Measurements from ENCODE around the gene SOCS3.

SOCS3 gene

DNA sequence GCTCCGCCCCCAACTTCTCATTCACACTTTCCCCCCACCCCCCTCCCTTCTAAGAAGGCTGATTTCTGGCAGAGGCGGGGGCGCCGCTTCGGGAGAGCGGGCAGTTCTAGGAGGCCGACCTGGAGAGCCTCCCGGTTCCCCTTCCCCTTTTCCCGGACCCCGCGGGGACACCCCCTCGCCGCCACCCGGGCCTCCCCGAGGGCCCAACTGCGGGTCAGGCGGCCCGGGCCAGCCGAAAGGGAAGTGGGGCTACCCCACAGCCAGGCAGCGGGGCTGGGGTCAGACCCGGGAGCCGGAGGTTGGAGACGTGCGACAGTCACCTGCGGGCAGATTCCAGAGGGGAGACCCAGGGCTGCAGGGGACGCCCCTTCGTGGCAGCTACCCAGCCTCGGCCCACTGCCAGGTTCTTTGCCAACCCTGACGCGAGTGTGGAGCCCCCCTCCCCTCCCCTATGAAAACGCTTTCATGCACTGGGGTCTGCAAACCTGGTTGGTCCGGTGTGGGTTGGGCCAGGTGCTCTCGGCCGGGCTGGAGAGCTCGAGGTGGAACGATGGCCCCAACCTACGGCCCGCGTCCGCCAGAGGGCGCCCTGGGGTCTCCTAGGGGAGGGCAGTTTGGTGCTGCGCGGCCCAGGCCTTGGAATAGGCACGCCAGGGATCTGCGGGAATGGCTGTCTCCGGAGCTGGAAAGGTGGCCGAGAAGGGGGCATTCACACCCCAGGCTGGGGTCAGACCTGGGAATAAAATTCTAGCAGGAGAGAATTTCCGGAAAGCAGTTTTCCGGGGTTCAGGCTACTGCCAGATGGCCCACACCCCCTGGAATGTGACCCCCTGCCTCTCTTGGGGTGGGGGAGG is 721 bp upstream of the SOCS3 start:
- TF ChIP-seq, protein P1, sequence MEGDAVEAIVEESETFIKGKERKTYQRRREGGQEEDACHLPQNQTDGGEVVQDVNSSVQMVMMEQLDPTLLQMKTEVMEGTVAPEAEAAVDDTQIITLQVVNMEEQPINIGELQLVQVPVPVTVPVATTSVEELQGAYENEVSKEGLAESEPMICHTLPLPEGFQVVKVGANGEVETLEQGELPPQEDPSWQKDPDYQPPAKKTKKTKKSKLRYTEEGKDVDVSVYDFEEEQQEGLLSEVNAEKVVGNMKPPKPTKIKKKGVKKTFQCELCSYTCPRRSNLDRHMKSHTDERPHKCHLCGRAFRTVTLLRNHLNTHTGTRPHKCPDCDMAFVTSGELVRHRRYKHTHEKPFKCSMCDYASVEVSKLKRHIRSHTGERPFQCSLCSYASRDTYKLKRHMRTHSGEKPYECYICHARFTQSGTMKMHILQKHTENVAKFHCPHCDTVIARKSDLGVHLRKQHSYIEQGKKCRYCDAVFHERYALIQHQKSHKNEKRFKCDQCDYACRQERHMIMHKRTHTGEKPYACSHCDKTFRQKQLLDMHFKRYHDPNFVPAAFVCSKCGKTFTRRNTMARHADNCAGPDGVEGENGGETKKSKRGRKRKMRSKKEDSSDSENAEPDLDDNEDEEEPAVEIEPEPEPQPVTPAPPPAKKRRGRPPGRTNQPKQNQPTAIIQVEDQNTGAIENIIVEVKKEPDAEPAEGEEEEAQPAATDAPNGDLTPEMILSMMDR (conservative IDR thresholded peaks at IDR 0.05; ENCODE audit: low read length): peak; percentile 89
- DNase-seq (ENCODE audit: low read depth): peak; percentile 78
- peak overlapping the region; percentile 55 for H3K4me3 ChIP-seq (ENCODE audit: low read length)

DNA sequence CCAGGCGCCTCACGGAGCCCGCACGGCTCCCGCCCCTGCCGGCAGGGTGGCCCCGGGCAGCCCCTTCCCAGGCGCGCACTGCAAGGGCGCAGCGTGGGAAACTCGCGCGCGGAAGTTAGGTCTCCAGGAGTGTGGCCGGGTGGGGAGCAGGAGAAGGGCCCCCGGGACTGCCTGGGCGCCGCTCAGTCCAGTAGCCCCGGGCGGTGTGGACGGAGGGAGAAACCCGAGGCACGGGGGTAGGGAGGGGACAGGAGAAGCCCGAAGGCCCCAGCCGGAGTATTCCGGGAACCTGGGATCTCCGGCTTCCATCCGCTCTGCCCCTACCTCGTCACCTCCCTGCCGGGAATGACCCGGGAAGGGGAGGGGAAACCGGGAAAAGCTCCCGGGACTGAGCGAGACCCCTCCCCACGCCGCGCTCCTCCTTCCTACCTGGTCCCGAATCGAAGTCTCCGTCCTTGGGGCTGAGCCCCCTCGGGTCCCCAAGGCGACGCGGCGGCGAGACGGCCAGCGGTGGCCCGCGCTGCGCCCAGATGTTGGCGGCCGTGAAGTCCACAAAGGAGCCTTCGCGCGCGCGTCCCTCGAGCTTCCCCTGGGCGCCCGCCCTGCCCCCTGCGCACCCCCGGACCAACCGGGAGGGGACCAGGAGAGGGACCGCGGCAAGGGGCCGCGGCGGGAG is 418 bp downstream of the SOCS3 start:
- no peak for DNase-seq (ENCODE audit: low read depth)
- peak overlapping the region; percentile 88 for H3K4me3 ChIP-seq (ENCODE audit: low read length)
- TF ChIP-seq, protein P1 (conservative IDR thresholded peaks at IDR 0.05; ENCODE audit: low read length): no peak

- H3K4me3 ChIP-seq (ENCODE audit: low read length): peak overlapping the region; percentile 88
- TF ChIP-seq, protein P1 (conservative IDR thresholded peaks at IDR 0.05; ENCODE audit: low read length): no peak
- DNase-seq (ENCODE audit: low read depth): peak; percentile 60
Measured at GRCh38 chr17:78358538-78359320, 1.1 kb downstream of the SOCS3 start.

DNA sequence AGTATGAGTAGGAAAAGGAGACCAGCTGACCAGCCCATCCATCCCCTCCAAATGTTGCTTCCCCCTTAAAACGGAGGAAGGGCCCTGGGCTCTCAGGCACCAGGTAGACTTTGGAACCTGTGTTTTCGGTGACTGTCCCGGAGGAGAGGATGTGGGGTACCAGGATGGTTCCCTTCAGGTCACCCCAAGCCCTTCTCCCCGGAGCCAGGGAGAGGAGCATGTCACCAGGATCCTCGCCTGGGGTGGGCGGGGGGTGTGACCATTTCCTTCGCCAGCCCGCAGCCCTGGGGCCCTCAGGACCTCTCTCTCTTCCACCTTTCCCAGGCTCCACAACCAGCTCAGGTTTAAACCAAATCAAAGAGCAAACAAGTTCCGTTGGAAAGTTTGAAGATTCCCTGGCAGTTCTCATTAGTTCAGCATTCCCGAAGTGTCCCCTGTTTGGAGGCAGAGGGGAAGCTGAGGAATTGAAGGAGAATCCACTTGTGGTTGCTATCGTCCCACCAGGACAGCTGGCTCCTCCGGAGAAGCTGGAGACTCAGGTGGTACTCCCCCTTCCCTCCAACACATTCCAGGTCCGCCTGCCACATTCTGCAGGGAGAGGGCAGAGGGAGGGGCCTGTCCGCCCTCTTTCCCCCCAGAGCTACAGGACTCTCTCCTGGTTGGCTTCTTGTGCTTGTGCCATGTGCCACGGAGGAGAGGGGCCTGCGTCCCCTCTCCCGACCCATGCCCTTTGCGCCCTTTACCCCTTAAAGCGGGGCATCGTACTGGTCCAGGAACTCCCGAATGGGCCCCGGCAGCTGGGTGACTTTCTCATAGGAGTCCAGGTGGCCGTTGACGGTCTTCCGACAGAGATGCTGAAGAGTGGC is 2.0 kb downstream of the SOCS3 start:
- no peak for DNase-seq (ENCODE audit: low read depth)
- H3K4me3 ChIP-seq (ENCODE audit: low read length): peak overlapping the region; percentile 88

GRCh38 chr17:78357177-78357586 is 2.7 kb downstream of the SOCS3 start:
- H3K4me3 ChIP-seq (ENCODE audit: low read length): peak overlapping the region; percentile 88
- TF ChIP-seq, protein P1 (conservative IDR thresholded peaks at IDR 0.05; ENCODE audit: low read length): no peak
- peak; percentile 76 for DNase-seq (ENCODE audit: low read depth)

More for the DNA sequence above, 2.0 kb downstream of the SOCS3 start:
- TF ChIP-seq, protein P1 (conservative IDR thresholded peaks at IDR 0.05; ENCODE audit: low read length): no peak

DNA sequence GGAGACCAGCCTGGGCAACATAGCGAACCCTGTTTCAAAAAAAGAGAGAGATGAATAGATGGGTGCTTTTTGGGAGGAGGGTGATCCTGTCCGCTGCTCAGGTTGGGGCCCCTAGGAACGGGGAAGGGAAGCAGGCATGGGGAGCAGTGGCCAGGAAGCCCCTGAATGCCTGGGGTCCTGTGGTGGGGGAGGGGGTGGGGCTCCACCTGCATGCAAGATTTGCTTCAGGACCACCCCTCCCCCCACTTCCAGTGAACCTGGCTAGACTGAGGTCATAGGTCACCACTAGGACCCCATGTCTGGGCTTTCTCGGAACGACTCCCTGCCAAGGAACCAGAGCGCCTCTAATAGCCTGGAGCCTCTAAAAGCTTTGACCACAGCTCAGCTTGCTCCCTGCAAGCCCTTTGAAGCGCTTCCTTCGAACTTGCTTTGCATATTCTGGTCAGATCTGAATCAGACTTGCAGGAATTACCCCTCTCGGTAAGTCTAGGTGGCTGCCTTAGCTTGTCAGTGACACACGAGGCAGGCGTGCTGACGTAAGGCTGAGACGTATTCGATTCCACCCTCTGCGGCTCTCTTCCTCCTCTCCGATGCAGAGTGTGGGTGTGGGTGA is 3.7 kb downstream of the SOCS3 start:
- TF ChIP-seq, protein P1 (conservative IDR thresholded peaks at IDR 0.05; ENCODE audit: low read length): no peak; the same call in 1 of the 2 replicates
- H3K4me3 ChIP-seq (ENCODE audit: low read length): peak overlapping the region; percentile 47
- peak; percentile 81 for DNase-seq (ENCODE audit: low read depth)

Measured in AG10803 (cell line).